ENCODE data around the gene GABARAPL1.

Gene GABARAPL1

DNA sequence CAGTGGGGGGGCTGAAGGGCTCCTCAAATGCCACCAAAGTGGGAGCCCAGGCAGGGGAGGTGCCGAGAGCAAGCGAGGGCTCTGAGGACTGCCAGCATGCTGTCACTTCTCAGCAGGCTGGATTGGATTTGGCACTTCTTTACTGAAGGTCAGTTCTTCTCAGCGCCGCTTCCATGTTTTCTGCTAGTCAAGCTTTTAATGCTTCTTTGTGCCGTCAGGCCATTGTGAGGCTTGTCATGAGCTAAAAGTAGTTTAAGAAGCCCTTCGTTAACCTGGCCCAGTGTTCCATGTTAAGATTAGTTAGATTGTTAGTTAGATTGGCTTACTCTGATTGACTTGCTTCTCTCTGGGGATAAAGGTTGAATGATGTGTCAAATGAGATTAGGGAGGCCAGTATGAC lies 13.4 kb downstream of the GABARAPL1 start:
- no peak for DNase-seq (ENCODE audit: low read depth, low spot score)
- H3K27ac ChIP-seq: no peak overlapping the region

DNA sequence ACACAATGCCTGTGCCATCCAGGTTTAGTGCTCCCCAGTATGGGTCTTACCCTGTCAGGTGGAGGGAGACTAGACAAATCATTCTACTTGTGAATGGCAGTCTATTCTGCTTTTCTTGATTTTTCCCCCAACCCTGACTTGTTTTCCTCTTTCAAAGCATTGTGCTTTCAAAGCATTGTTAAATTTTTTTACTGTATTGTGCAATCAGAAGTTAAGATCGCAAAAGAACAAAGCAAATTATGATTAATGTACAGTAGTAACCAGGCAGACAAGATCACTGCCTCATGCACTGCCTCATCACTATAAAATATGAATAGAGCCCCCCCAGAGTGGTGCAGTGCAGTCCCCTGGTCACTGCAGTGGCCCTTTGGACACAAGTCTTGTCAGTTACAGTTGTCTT lies 14.1 kb downstream of the GABARAPL1 start:
- no peak overlapping the region for H3K27ac ChIP-seq
- DNase-seq (ENCODE audit: low read depth, low spot score): no peak

DNA sequence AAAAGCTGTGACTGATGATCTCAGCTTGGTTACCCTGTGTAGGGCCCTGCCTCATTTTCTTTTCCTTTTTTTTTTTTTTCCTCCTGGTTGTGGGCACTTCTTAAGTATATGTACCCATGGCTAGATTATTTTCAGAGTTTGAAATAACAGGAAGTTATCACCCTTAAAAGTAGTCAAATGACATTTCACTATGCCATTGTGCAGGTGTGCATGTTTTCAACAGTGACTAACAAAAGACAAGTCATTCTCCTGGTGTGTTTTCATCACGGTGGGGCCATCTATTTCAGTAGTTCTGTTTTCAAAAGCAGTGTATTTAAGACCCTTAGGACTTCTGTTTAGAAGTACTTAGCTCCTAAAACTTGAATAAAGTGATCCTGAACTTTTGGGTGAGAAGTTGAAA lies 15.0 kb downstream of the GABARAPL1 start:
- H3K27ac ChIP-seq: no peak overlapping the region
- DNase-seq (ENCODE audit: low read depth, low spot score): no peak

DNA sequence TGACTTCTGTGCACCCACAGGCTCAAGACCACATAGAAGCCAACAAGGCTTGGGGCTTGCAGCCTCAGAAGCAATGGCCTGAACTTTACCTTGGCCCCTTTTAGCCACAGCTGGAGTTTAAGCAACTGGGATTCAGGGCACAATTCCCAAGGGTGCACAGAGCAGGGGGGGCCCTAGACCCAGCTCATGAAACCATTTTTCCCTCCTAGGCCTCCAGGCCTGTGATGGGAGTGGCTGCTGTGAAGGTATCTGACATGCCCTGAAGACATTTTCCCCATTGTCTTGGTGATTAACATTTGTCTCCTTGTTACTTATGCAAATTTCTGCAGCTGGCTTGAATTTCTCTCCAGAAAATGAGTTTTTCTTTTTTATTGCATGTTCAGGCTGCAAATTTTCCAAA lies 21.9 kb downstream of the GABARAPL1 start:
- H3K27ac ChIP-seq: no peak overlapping the region
- DNase-seq (ENCODE audit: low read depth, low spot score): no peak

DNA sequence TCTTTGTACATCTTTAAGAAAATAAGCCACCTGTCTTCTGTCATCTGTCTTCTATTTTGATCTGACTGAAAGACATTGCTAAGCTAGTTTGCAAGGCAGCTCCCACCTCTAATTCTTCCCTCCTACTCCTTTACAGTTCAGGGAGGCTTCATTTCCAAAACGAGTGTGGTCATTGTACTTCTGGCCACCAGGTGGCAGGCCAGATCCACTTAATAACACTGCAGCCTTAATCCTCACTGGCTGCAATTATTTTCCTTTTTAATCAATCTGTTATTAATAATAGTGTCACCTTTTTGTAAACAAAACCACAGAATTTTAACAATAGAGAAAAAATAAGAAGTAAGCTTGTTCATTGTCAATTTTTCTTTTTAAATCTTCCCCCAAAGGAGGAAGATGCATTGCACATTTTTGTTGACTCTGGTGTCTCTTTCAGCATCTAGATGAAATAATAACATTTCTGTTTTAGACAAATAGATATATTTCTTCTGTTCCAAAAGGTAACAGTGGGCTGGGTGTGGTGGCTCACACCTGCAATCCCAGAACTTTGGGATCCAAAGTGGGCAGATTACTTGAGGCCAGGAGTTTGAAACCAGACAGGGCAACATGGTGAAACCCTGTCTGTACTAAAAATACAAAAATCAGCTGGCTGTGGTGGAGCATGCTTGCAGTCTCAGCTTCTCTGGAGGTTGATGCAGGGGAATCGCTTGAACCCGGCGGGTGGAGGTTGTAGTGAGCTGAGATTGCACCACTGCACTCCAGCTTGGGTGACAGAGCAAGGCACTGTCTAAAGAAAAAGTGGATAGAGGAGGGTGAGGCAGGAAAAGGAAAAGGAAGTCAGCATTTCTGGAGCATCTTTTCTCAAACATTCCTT lies 23.3 kb downstream of the GABARAPL1 start:
- H3K27ac ChIP-seq: no peak overlapping the region
- DNase-seq (ENCODE audit: low read depth, low spot score): no peak

DNA sequence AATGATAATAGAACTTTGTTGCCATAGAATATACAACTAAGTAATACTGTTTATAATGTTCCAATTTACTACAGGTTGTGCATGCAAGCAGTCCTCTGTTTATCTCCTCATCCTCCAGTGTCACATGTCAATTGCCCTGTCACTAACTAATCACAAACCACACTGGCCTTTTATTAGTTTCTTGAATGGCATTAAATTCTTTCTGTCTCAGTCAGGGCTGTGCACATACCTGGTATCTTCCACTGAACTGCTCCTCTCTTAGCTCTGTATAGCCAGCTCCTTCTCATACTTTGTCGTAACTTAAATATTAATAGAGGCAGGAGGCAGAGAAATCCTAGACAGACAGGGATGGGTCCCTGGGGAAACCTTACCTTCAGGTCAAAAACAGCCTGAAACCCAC lies 24.0 kb downstream of the GABARAPL1 start:
- no peak overlapping the region for H3K27ac ChIP-seq
- DNase-seq (ENCODE audit: low read depth, low spot score): no peak

DNA sequence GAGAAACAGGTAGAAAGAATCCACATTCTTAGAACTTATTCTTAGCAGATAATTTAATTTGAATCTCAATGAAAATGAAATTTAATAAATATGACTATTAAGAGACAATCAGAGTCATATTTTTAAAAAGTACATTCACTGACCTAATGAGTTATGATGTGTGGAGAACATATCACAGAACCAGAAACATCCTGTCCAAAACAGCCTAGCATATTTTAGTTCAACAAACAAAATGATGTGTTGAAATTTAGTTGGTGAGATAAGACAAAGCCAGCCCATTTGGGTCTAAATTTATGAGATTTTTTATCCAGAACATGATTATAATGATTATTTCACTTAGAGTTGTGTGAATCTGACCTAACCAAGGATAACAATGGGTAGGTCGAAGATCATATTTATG lies 25.8 kb downstream of the GABARAPL1 start:
- H3K27ac ChIP-seq: no peak overlapping the region
- DNase-seq (ENCODE audit: low read depth, low spot score): no peak

DNA sequence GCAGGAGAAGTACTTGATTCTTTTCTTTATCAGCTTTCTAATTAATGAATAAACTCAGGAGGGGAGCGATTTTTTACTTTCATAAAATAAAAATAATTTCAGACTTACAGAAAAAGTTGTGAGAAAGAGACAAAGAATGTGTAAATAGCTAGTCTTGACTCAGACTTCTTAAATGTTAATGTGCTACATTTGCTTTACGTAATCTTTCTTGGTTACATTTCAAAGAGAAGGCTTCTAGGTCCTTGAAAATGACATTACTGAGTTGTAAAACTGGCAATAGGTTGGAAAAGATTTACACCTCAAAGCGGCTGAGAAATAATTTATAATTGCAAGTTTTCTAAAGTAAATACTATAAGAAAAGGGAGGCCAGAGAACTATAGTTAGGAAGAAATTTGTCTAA lies 28.6 kb downstream of the GABARAPL1 start:
- DNase-seq (ENCODE audit: low read depth, low spot score): no peak
- H3K27ac ChIP-seq: no peak overlapping the region

DNA sequence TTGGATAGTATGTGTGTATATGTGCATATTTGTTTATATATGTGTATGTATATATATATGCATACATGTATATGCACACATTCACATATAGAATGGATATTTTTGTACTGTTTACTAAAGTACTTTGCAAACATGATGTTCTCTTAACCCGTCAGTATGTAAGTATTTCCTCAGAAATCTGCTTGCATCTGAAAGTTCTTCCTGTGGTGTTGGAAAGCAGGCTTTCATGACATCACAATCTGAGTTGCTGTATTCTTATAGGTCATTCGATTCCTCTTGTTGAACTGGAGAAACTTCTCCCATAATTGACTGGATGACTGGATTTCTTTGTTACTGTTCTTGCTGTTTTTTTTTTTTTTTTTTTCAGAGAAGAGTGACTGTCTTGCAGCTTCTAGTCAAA lies 29.1 kb downstream of the GABARAPL1 start:
- DNase-seq (ENCODE audit: low read depth, low spot score): no peak
- H3K27ac ChIP-seq: no peak overlapping the region

DNA sequence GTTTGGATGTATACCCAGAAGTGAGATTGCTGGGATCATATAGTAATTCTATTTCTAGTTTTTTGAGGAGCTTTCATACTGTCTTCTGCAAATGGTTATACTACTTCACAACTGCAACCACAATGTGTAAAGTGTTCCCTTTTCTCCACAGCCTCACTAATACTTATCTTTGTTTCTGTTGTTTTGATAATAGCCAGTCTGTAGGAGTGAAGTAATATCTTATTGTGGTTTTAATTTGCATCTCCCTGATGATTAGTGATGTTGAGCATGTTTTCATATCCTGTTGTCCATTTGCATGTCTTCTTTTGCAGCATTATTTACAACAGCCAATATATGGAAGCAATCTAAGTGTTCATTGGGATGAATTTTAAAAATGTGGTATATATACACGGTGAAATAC lies 29.9 kb downstream of the GABARAPL1 start:
- no peak overlapping the region for H3K27ac ChIP-seq
- DNase-seq (ENCODE audit: low read depth, low spot score): no peak

DNA sequence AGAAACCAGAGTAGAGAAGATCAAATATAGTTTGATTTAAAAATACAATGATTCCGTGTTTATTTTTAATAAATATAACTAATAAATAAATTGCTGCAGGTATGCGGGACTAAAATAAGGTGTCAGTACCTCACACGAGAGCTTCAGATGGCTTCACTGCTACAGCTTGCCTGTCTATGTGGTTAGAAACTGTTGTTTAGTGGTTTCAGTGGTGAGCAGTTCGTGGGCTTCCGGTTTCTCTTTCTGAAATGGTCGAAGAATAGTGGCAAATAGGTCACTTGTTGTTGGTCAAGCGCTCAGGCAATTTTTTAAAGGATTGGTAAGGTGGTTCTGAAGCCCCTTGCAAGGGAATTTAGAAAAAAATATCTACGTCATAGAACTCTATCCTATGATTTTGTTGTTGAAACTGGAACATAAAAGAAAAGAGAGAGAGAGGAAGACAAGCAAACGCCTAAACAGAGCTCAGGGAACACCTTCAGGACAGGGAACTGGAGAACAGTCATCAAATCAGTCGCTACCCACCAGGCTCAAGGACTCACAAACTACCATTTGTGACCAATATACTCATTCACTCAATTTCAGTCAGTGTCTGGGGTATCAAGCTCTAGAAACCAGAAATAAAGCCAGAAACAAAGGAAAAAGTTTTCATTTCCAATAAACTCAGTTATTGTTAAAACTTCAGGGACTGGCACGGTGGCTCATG lies 31.3 kb downstream of the GABARAPL1 start:
- no peak overlapping the region for H3K27ac ChIP-seq
- DNase-seq (ENCODE audit: low read depth, low spot score): no peak

DNA sequence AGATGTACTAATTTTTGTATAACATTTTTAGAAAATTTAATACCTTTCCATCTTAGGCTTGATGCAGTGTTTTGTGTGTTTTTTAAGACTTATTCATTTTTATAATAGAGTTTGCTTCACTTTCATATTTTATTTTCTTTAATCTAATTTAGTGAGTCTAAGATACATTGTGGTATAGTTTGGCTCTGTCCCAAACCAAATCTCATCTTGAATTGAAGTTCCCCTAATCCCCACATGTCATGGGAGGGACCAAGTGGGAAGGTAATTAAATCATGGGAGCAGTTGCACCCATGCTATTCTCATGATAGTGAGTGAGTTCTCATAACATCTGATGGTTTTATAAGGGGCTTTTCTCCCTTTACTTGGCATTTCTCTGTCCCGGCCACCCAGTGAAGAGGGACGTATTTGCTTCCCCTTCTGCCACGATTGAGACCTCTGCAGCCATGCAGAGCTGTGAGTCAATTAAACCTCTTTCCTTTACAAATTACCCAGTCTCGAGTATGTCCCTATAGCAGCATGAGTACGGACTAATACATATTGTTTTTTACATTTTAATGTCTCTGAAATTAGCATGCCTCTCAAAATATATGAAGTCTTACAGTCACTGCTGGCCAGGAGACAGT lies 34.9 kb downstream of the GABARAPL1 start:
- no peak for DNase-seq (ENCODE audit: low read depth, low spot score)
- H3K27ac ChIP-seq: no peak overlapping the region

DNA sequence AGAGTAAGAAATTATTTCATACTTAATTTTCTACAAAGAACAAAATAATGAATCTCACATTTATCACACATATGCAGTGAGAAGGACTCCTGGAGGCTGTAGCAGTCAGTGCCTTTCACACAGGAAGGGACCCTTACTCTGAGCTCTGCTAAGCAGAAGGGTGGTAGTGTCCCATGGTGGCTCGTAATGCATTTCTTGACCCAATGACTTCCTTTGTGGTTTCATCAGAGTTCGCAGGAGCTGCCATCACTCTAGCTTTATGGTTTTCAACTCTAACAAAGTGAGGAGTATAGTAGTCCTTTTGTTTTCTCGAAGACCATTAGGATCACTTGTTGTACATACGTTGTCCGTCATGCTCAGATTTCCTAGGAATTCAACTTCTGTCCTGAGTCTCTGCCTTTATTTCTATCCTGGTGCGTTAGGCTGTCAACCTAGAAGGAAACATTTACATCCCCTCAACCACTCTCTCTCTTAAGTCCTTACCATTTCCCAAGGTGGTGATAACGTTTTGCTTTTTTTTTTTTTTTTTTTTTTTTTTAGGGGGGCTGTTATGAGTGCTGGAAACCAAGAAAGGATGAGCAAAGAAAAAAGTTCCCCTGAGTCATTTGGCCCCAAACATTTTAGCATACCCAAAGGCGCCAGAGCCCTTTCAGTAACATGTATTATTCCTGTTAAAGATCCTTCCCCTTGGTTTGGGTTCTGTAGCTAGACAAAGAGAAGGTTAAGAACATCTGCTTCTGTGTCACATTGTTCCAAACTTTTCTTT lies 37.2 kb downstream of the GABARAPL1 start:
- no peak for DNase-seq (ENCODE audit: low read depth, low spot score)
- H3K27ac ChIP-seq: no peak overlapping the region

DNA sequence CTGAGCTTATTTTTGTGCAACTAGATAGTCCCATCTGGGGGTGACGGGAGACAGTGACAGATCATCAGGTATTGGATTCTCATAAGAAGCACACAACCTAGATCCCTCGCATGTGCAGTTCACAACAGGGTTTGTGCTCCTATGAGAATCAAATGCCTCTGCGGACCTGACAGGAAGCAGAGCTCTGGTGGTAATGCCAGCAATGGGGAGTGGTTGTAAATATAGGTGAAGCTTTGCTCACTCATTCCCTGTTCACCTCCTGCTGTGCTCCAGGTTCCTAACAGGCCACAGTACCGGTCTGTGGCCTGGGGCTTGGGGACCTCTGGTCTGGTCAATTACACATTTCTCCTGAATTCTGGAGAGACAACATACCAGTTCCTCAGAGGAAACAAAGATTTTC lies 39.0 kb downstream of the GABARAPL1 start:
- DNase-seq (ENCODE audit: low read depth, low spot score): no peak
- no peak overlapping the region for H3K27ac ChIP-seq

DNA sequence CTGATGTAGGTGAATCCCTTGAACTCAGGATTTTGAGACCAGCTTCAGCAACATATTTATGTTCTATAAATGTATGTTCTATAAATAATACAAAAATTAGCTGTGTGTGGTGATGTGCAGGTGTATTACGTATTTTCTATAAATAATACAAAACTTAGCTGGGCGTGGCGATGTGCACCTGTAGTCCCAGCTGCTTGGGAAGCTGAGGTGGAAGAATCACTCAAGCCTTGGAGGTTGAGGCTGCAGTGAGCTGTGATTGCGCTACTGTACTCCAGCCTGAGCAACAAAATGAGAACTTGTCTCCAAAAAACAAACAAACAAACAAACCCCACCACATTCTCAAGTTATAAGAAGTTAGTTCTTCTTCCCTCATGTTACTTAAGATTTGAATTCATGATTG lies 39.5 kb downstream of the GABARAPL1 start:
- DNase-seq (ENCODE audit: low read depth, low spot score): no peak
- H3K27ac ChIP-seq: no peak overlapping the region

DNA sequence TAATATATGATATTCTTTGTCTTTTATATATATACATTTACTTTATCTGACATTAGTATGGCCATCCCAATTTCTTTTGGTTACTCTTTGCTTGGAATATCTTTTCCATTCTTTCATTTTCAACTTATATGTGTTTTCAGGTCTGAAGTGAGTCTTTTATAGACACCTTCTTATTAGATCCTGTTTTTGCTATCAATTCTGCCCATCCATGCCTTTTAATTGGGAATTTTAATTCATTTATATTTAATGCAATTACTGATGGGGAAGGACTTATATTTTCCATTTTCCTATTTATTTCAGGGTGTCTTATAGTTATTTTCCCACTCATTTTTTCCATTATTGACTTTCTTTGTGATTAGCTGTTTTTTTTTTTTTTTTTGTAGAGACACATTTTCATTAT lies 43.4 kb downstream of the GABARAPL1 start:
- H3K27ac ChIP-seq: no peak overlapping the region
- DNase-seq (ENCODE audit: low read depth, low spot score): no peak

DNA sequence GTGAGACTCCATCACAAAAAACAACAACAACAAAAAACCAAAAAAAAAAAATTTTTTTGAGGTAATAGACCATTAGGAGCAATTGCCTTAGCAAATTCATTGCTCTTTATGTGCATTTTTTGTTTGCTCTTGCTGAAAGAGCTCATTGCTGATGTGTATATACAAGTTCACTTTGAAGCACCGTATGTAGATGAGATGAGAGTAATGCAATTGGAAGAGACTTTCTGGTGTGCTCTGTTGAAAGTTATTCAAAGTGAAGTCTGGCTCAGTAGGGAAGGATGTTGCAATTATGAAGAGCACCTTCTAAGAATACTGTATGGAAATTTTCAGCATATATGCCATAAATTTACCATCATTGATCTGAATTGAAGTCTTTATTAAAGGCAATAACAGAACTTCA lies 48.2 kb downstream of the GABARAPL1 start:
- DNase-seq (ENCODE audit: low read depth, low spot score): no peak
- H3K27ac ChIP-seq: no peak overlapping the region

DNA sequence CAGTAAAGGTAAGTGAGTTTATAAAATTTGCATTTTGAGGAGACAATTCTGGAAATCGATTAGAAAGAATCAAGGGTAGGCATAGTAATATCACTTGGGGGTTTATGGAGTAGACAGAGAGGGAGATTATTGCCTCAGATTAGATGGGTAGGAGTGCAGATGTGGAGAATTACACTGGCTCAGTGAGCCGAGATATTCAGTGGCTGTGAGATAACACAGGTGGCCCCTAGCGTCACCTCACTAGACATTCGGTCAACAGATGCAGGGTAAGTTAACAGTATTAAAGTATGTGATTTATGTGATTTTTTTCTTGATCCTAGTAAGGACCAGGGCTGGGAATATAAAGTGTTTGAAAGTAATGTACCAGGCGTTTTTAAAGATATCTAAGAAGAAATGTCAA lies 55.4 kb downstream of the GABARAPL1 start:
- H3K27ac ChIP-seq: no peak overlapping the region
- no peak for DNase-seq (ENCODE audit: low read depth, low spot score)

DNA sequence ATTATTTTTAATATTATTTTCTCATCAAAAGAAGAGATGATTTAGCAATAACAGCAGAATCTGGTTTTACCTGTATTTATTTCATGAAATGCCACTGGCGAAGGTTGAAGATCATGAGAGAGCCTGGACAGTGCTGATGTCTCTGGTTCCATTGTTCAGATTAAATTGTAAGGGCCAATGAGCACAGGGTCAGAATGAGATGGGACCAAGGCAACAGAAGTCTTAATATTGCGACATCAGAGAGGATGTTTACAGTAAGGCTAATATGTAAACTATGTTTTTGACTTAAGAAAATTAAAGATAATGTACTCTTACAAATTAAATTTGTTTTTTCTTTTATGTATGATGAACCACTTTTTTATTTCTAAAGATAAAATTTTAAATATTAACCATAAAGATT lies 59.8 kb downstream of the GABARAPL1 start:
- no peak for DNase-seq (ENCODE audit: low read depth, low spot score)
- no peak overlapping the region for H3K27ac ChIP-seq

Data from epithelial cell of prostate (primary cell).